ENCODE measurements around the gene ZNF888.
A peak's percentile ranks its signal among the peaks of the same experiment; 100 is the strongest.
"Not testable (repeated sequence)": the region's sequence is repeated elsewhere in the genome, so short reads cannot be mapped to it uniquely, and the experiment has no call there.

ZNF888 gene

DNA sequence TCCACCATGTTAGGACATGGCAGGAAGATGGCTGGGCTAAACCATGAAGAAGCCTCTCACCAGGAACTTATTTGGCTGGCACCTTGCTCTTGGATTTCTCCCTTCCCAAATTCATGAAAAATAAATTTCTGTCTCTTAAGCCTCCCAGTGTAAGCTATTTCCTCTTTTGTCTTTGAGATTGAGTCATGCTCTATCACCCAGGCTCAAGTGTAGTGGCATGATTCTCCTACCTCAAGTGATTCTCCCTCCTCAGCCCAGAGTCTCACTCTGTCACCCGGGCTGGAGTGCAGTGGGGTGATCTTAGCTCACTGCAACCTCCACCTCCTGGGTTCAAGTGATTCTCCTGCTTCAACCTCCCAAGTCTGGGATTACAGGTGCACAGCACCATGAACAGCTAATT is 12.6 kb downstream of the ZNF888 start:
- POLR2A ChIA-PET: no interaction called here
- no peak for DNase-seq (ENCODE audit: extremely low spot score)
- TF ChIP-seq, protein P1, sequence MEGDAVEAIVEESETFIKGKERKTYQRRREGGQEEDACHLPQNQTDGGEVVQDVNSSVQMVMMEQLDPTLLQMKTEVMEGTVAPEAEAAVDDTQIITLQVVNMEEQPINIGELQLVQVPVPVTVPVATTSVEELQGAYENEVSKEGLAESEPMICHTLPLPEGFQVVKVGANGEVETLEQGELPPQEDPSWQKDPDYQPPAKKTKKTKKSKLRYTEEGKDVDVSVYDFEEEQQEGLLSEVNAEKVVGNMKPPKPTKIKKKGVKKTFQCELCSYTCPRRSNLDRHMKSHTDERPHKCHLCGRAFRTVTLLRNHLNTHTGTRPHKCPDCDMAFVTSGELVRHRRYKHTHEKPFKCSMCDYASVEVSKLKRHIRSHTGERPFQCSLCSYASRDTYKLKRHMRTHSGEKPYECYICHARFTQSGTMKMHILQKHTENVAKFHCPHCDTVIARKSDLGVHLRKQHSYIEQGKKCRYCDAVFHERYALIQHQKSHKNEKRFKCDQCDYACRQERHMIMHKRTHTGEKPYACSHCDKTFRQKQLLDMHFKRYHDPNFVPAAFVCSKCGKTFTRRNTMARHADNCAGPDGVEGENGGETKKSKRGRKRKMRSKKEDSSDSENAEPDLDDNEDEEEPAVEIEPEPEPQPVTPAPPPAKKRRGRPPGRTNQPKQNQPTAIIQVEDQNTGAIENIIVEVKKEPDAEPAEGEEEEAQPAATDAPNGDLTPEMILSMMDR (IDR thresholded peaks at IDR 0.05; ENCODE audit: control extremely low read depth, extremely low read depth, low read depth, missing control alignments): no peak
- CTCF ChIA-PET: no interaction called here

DNA sequence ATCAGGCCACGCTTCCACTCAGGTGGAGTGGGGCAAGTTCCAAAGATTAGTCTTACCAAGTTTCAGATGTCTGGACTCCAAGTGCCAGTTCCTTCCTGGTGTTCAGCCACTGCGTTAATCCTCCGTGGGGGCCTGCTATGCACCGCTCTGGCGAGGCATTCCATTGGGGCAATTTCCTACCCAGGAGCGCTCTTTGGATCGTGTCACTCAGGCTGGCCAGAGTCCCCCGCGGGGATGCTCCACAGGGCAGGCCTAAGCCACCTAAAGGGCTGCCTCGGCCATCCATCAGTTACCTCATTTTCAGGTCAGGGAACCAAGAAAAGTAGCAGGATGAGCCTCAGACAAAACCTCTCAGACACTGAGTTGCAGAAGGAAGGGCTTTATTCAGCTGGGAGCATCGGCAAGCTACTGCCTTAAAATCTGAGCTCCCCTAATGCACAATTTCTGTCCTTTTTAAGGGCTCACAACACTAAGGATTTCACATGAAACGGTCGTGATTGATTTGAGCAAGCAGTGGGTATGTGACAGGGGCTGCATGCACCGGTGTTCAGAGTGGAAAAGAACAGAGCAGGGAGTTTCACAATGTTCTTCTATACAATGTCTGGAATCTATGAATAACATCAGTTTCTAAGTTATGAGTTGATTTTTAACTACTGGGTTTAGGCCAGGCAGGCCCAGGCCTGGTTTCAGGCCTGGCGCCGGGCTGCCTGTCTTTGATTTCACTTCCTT is 19.0 kb downstream of the ZNF888 start:
- POLR2A ChIA-PET; DNase-seq (ENCODE audit: extremely low spot score); CTCF ChIA-PET: not testable (repeated sequence)

DNA sequence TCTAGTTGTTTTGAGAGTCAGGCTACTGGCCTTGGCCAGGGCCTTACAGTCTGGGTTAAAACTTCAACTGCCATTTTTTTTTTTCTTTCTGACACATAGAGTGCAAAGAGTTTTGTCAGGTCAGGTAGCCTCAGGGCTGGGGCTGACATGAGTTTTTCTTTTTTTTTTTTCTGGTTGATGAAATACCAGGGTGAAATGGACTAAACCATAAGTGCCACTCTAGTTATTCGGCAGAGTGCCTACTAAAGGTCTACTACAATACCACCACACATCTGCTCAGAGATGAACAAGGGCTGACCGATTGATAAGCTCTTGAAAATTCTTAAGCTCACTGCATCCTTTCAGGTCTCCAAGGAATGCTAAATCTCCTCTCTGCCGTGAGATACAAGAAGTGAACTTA is 21.4 kb downstream of the ZNF888 start:
- TF ChIP-seq, protein P1 (IDR thresholded peaks at IDR 0.05; ENCODE audit: control extremely low read depth, extremely low read depth, low read depth, missing control alignments): no peak
- no peak for DNase-seq (ENCODE audit: extremely low spot score)
- POLR2A ChIA-PET: no interaction called here
- CTCF ChIA-PET: no interaction called here

DNA sequence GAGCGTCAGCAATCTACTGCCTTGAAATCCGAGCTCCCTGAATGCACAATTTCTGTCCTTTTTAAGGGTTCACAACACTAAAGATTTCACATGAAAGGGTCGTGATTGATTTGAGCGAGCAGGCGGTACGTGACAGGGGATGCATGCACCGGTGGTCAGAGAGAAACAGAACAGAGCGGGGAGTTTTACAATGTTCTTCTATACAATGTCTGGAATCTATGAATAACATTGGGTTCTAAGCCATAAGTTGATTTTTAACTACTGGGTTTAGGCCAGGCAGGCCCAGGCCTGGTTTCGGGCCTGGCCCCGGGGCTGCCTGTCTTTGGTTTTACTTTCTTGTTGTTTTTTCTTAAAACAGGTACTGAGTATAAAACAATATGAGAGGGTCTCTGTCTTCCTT is 24.6 kb downstream of the ZNF888 start:
- POLR2A ChIA-PET; CTCF ChIA-PET; DNase-seq (ENCODE audit: extremely low spot score): not testable (repeated sequence)

DNA sequence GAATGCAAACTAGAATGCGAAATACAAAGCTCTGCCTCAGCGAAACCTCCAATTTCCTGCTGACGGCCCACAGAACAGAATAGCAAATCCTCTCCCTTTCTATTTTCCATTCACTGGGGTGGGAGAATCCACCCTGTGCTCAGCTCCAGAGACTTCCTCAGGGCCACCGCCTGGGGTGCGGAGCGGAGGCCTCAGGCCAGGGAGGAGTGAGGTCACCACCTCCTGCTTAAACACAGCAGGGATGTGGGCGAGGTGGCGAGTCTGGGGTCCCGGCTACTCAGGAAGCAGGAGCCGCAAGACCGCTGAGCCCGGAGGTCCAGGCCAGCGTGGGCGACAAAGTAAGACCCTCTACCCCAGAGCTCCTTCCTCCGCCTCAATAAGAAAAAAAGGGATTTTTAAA is 25.1 kb downstream of the ZNF888 start:
- TF ChIP-seq, protein P1 (IDR thresholded peaks at IDR 0.05; ENCODE audit: control extremely low read depth, extremely low read depth, low read depth, missing control alignments): no peak
- CTCF ChIA-PET: no interaction called here
- DNase-seq (ENCODE audit: extremely low spot score): no peak

DNA sequence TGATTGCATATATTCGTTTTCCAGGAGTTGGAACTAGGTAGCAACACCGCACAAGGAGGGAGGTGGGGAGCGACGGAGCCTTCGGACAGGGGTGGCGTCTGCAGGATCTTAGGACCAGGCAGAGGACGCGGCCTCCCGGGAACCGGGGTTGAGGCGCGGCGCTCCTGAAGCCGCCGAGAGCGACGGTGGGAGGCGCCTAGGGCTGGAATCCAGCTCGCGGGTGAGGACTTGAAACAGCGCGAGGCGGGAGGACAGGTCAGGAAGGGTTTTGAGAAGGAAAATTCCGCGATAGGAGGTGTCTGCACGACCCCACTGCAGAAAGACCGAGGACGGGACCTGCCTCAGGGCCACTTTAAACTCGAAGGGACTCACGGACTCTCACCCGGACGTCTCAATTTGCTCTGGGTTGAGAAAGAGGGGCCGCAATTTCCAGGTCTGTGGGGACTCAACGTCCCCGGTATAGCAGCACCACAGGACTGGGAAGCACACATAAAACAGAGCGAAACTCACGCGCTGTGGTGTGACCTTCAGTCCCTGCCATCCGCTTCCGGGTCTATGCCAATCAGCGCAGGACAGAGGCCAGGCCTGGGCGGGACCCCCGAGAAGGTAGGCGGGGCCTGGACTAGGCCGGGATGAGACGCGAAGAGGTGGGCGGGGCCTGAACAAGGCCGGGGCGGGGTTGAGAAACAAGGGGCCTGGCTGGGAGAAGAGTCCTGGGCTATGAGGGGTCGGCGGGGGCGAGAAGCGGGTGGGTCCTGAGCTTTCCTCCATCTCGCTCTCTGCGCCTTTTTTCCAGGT is 25.9 kb downstream of the ZNF888 start, which contains the start of gene ZNF320:
TSS of gene ZNF320 (minus strand) at position 498 of the 798 bp plus-strand sequence. CDS start 7,380 bp downstream, outside the sequence.
- TF ChIP-seq, protein P1 (IDR thresholded peaks at IDR 0.05; ENCODE audit: control extremely low read depth, extremely low read depth, low read depth, missing control alignments): no peak
- DNase-seq (ENCODE audit: extremely low spot score): peak; percentile 96
- ChIA-PET POLR2A (no interaction called here), CTCF (no interaction called here)

More for the DNA sequence above, 25.1 kb downstream of the ZNF888 start:
- POLR2A ChIA-PET: no interaction called here

DNA sequence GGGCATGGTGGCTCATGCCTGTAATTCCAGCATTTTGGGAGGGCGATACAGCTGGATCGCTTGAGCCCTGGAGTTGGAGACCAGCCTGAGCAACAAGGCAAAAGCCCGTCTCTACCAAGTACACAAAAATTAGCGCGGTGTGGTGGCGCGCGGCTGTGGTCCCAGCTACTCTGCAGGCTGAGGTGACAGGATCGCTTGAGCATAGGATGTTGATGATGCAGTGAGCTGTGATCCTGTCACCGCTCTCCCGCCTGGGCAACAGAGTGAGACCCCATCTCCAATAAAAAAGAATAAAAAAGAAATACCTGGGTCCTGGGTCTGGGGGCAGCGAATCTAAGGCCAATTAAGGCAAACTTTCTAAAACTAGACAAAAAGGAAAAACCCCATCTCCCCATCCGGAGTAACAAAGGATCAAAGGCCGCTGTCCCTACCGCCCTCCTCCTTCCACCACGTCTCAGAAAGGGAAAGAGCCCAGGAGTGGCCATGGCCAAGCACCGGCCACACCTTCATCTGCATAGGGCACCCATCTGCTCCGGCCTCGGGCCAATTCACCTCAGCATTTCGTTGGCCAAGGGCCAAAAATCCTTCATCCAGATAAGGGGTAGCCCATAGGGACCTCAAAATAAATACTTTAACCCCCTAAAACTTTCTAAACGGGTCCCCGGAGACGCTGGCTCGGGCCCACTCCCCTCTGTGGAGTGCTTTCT is 26.6 kb downstream of the ZNF888 start:
- TF ChIP-seq, protein P1 (IDR thresholded peaks at IDR 0.05; ENCODE audit: control extremely low read depth, extremely low read depth, low read depth, missing control alignments): no peak
- peak; percentile 17 for DNase-seq (ENCODE audit: extremely low spot score)
- CTCF ChIA-PET: no interaction called here
- POLR2A ChIA-PET: no interaction called here
